Heart right ventricle (tissue), 16 donors: ENCODE data around the gene REM2. TPM values are rescaled to one million over a fixed set of nuclear protein-coding genes. Genes with fewer than 3 reads are reported as not detected.
"Not testable (repeated sequence)": the region's sequence is repeated elsewhere in the genome, so short reads cannot be mapped to it uniquely, and the experiment has no call there.

Experiments
- ATAC-seq, 8 donors: fragments of 200-7000 bp; cut with Tn5 transposase; one replicate each; pipeline ENCODE4 v1.9.1; 2020; ENCODE audit warnings: mild to moderate bottlenecking in 8 of 8, moderate library complexity in 8 of 8, moderate number of reproducible peaks in 1 of 8
- DNase-seq, 2 donors: peaks; one replicate each; pipeline ENCODE4 v3.0.0-alpha.2; 2020
- H3K27ac ChIP-seq, 10 donors: fragments of 200-600 bp; sonication (generic) in 2 of 10; one replicate each; pipeline versions ENCODE4 v1.5.0 to v1.8.0; 2020 to 2022; ENCODE audit warnings: mild to moderate bottlenecking in 3 of 10
- H3K27me3 ChIP-seq, 7 donors: fragments of 200-600 bp; one replicate each; pipeline ENCODE4 v1.8.0; 2021 to 2022; ENCODE audit warnings: mild to moderate bottlenecking in 2 of 7
- H3K36me3 ChIP-seq, 9 donors: fragments of 200-600 bp; sonication (generic) in 1 of 9; one replicate each; pipeline versions ENCODE4 v1.5.0 to v1.8.0; 2020 to 2022; ENCODE audit warnings: mild to moderate bottlenecking in 2 of 9
- H3K4me1 ChIP-seq, 9 donors: fragments of 200-600 bp; sonication (generic) in 1 of 9; one replicate each; pipeline versions ENCODE4 v1.5.0 to v1.8.0; 2020 to 2022; ENCODE audit warnings: mild to moderate bottlenecking in 4 of 9
- H3K4me3 ChIP-seq, 10 donors: fragments of 200-600 bp; sonication (generic) in 2 of 10; one replicate each; pipeline versions ENCODE4 v1.5.0 to v1.8.0; 2020 to 2022; ENCODE audit warnings: mild to moderate bottlenecking in 7 of 10, moderate library complexity in 2 of 10
- H3K9me3 ChIP-seq, 11 donors: fragments of 200-600 bp in 10 of 11; sonication (generic) in 2 of 11; one replicate each; pipeline versions ENCODE4 v1.5.0 to v1.8.0; 2013 to 2022; ENCODE audit warnings: mild to moderate bottlenecking in 2 of 11, control low read depth in 1 of 11, moderate library complexity in 1 of 11
- WGBS, 2 donors: extraction: QIAGEN DNeasy Blood & Tissue Kit; methylation state at CpG; one replicate each; pipeline ENCODE4 v1.1.7; 2013; ENCODE audit warnings: inconsistent platforms in 1 of 2; 5-methylcytosine and 5-hydroxymethylcytosine counted together
- intact Hi-C, 10 donors: fragments of 100-400 bp; cut with DNase I; formaldehyde crosslinking; loops; one replicate each; pipeline versions ENCODE4 v1.11.1 to v1.14.2; 2022
- polyA plus RNA-seq, 2 donors: library from polyadenylated mRNA; stranded (reverse); fragments of 200-250 nt; gene quantifications; one replicate each; pipeline ENCODE4 v1.2.3, GENCODE V29; 2013
- total RNA-seq, 10 donors: library from RNA; stranded (reverse); fragmentation: NEBNext Ultra II Directional in 3 of 10; extraction: Animal tissue kit (Norgen Biotek cat#: 25700) in 3 of 10; gene quantifications; one replicate each; pipeline versions ENCODE4 v1.2.1 to v1.2.4, GENCODE V29; 2021 to 2023
- TF ChIP-seq, protein P1 (sequence below), 9 donors: fragments of 200-600 bp; sonication (generic) in 2 of 9; IDR thresholded peaks; one replicate each; pipeline versions ENCODE4 v1.5.0 to v1.8.0; 2021 to 2022; ENCODE audit warnings: antibody characterized with exemption in 9 of 9, mild to moderate bottlenecking in 5 of 9, moderate library complexity in 1 of 9
- donor health status: Arrhythmogenic right ventricular cardiomyopathy.
- donor health status: ischemic (EF 13 %, LVEDD 7.1; RV severe dilation, severe dysfunction).
- donor health status: healthy with polysubstance abuse.
- donor health status: DM: no; HTN: yes; CAD: no.
- donor health status: DM: no; HTN: no; CAD: no.
- donor health status: ischemic (EF 25% LVEDD 6.9; RV normal size, moderate dysfunction).
- donor health status: ischemic (EF 25% LVEDD 5.7; RV mildly dilated, moderate dysfunction).
- donor health status: healthy.
- donor health status: DM: yes; HTN: yes; CAD: no.
- donor health status: Ischemic cardiomyopathy.
- donor health status: ischemic (EF 35%, LVEDD 5.7; RV mildly dilated, moderate dysfunction).
- donor health status: nonischemic (EF 11% LVEDD 7.7; RV severe dilation, severe dysfunction).
- donor health status: DM: yes; HTN: yes; CAD: no.
- donor health status: PGD.
- donor health status: ischemic (EF 29% LVEDD 5.4; RV normal size, mild dysfunction).
- donor health status: nonischemic (EF 23%, LVEDD 6.1; RV moderate dilation, normal function).

Gene REM2
- total and polyA plus RNA-seq, 12 donors: 0.07 to 0.25 (median 0.18) TPM; not detected in 6

DNA sequence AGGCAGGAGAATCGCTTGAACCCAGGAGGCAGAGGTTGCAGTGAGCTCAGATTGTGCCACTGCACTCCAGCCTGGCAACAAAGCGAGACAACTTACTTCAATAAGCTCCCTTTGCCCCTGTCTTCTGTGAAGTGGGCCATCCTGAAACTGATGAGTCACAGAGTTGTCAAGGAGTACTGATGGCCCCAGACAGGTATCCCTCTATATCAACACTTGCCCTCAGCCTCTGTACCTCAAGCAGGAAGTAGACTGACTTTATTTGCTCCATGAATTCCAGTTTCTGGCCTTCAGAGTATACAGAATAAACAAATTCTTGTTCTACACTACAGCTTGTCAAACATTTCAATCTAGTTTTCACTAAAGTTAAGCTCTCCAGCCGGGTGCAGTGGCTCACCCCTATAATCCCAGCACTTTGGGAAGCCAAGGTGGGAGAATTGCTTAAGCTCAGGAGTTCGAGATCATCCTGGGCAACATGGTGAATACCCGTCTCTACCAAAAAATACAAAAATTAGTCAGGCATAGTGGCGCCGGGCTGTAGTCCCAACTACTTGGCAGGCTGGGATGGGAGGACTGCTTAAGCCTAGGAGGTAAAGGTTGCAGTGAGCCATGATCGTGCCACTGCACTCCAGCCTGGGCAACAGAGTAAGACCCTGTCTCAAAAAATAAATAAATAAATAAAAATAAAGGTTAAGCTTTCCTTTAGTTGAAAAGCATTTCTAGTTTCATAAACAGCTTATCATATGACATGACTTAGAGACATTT, 27.9 kb upstream of the REM2 start:
- no peak for ATAC-seq
- WGBS, 2 donors: 96 to 98% methylated on average over 8 of the region's 8 CpGs
- Histone ChIP-seq H3K4me3 (no peak overlapping the region), H3K27ac (no peak overlapping the region), H3K36me3 (no peaks in the 10 kb centered on the region), H3K27me3 (no peaks in the 10 kb centered on the region), H3K4me1 (peaks cover 5 to 34% (median 27%) of the 10 kb centered on the region in 9 donors), H3K9me3 (peaks cover 0 to 7% (median 0%) of the 10 kb centered on the region in 11 donors)
- intact Hi-C loops: loop anchor here in 8 of 10 donors (5.0 to 10.0 kb wide), 9 partner anchors 33 to 470 kb away; partner anchors contain the start of gene OXA1L (in 1 of the 8)
- TF ChIP-seq, protein P1, sequence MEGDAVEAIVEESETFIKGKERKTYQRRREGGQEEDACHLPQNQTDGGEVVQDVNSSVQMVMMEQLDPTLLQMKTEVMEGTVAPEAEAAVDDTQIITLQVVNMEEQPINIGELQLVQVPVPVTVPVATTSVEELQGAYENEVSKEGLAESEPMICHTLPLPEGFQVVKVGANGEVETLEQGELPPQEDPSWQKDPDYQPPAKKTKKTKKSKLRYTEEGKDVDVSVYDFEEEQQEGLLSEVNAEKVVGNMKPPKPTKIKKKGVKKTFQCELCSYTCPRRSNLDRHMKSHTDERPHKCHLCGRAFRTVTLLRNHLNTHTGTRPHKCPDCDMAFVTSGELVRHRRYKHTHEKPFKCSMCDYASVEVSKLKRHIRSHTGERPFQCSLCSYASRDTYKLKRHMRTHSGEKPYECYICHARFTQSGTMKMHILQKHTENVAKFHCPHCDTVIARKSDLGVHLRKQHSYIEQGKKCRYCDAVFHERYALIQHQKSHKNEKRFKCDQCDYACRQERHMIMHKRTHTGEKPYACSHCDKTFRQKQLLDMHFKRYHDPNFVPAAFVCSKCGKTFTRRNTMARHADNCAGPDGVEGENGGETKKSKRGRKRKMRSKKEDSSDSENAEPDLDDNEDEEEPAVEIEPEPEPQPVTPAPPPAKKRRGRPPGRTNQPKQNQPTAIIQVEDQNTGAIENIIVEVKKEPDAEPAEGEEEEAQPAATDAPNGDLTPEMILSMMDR (IDR thresholded peaks at IDR 0.05): no peak
- no peak for DNase-seq

DNA sequence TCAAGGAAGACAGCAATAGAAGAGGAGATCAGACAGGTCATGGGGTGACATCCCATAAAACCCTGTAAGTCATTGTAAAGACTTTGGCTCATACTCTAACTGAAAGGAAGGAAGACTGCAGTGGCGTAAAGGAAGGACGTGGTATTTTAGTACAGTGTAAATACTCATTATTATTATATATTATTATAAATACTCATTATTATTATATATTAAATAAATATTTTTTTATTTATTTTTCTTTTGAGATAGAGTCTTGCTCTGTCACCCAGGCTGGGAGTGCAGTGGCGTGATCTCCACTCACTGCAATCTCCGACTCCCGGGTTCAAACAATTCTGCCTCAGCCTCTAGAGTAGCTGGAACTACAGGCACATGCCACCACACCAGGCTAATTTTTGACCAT, 26.6 kb upstream of the REM2 start:
- Histone ChIP-seq H3K9me3 (peaks cover 0 to 7% (median 0%) of the 10 kb centered on the region in 11 donors), H3K27ac (no peak overlapping the region), H3K4me1 (peaks cover 1 to 21% (median 14%) of the 10 kb centered on the region in 9 donors), H3K36me3 (no peaks in the 10 kb centered on the region), H3K4me3 (no peak overlapping the region), H3K27me3 (no peaks in the 10 kb centered on the region)
- intact Hi-C loops: loop anchor here in 6 of 10 donors (5.0 to 10.0 kb wide), 5 partner anchors 34 to 472 kb away; partner anchors contain the start of gene OXA1L (in 1 of the 6)
- DNase-seq (no peak), ATAC-seq (no peak)
- TF ChIP-seq, protein P1 (IDR thresholded peaks at IDR 0.05): no peak
- 91 to 97% methylated on average over 5 of the region's 5 CpGs for WGBS, 2 donors

DNA sequence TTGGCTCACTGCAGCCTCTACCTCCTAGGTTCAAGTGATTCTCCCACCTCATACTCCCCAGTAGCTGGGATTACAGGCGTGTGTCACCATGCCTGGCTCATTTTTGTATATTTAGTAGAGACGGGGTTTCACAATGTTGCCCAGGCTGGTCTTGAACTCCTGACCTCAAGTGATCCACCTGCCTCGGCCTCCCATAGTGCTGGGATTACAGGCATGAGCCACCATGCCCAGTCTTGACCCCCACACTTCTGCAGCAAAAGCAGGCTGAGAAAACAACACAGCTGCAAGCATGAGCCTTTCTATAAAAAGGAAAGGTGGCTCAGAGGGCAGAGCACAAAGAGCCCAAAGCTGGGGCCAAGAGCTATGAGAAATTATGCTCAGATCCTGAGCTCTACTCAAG, 22.6 kb upstream of the REM2 start:
- H3K27ac ChIP-seq, H3K27me3 ChIP-seq, DNase-seq, H3K4me1 ChIP-seq, intact Hi-C loops, H3K36me3 ChIP-seq, H3K4me3 ChIP-seq, ATAC-seq, H3K9me3 ChIP-seq: not testable (repeated sequence)
- WGBS, 2 donors: 92 to 93% methylated on average over 3 of the region's 3 CpGs

DNA sequence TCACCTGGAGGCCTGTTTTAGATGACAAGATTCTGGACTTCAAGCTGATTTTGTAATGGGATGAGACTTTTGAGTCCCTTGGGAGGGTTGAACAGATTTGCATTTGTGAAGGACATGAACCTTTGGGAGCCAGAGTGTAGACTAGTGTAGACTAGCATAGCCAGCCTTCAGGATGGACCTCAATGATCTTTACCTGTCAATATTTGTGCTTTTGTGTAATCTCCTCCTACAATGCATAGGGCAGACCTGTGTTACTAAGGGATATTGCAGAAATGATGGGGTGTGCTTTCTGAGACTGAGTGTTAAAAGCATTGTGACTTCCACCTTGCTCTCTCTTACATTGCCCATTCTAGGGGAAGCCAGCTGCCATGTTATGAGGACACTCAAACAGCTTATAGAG, 21.4 kb upstream of the REM2 start:
- peaks cover 0 to 3% (median 0%) of the 10 kb centered on the region in 9 donors for H3K4me1 ChIP-seq
- TF ChIP-seq, protein P1 (IDR thresholded peaks at IDR 0.05): no peak
- no peaks in the 10 kb centered on the region for H3K36me3 ChIP-seq
- no peak overlapping the region for H3K4me3 ChIP-seq
- H3K27me3 ChIP-seq: no peaks in the 10 kb centered on the region
- DNase-seq (no peak), ATAC-seq (no peak)
- H3K27ac ChIP-seq: no peak overlapping the region
- intact Hi-C loops: no loop called here
- H3K9me3 ChIP-seq: peaks cover 0 to 6% (median 0%) of the 10 kb centered on the region in 11 donors

DNA sequence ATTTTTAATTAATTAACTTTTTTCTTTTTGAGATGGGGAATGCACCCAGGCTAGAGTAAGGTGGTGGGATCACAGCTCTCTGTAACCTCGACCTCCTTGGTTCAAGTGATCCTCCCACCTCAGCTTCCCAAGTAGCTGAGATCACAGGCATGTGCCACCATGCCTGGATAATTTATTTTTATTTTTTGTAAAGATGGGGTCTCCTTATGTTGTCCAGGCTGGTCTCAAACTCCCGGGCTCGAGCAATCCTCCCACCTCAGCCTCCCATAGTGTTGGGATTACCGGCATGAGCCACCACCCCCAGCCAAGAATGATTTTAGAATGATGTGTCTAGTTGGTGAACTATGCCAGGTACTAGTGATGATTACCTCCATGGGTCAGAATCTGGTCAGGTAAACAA, 18.0 kb upstream of the REM2 start:
- Histone ChIP-seq H3K4me3 (no peak overlapping the region), H3K9me3 (no peaks in the 10 kb centered on the region), H3K27ac (no peak overlapping the region), H3K36me3 (no peaks in the 10 kb centered on the region), H3K27me3 (no peaks in the 10 kb centered on the region), H3K4me1 (peaks cover 0 to 10% (median under 1%) of the 10 kb centered on the region in 9 donors)
- intact Hi-C loops: no loop called here
- DNase-seq: no peak
- ATAC-seq: no peak
- TF ChIP-seq, protein P1 (IDR thresholded peaks at IDR 0.05): no peak
- 89 to 90% methylated on average over 4 of the region's 4 CpGs for WGBS, 2 donors
